GM19239 (cell line): Measurements from ENCODE around the gene ADAMTS18.
A peak's percentile ranks its signal among the peaks of the same experiment; 100 is the strongest.

Experiments used
- DNase-seq: peaks from one replicate; pipeline ENCODE4 v3.0.0; 2011; ENCODE audit warnings: low spot score; ENCODE audit not compliant: insufficient read length
- FAIRE-seq: peaks from 2 replicates; lab custom pipeline; 2011; peaks lifted over from hg19 to GRCh38; lab: Jason Lieb, UNC

Gene ADAMTS18

DNA sequence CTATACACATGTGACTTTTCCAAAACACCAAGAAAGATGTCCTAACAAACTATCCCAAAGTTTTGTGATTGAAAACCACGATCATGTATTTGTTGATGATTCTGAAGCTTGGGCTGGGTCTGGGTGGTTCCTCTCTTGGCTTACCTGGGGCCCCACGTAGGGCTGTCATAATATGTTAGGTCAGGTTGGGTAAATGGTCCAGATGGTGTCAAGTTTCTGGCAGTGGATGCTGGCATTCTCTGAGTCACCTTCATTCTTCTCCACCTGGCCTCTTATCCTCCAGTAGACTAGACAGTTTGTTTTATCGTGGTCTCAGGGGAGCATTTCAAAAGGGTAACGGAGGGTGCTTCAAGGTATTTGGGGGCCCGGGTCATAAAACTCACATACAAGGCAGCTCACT lies 196.2 kb downstream of the ADAMTS18 start:
- DNase-seq (no peak), FAIRE-seq (no peak)

DNA sequence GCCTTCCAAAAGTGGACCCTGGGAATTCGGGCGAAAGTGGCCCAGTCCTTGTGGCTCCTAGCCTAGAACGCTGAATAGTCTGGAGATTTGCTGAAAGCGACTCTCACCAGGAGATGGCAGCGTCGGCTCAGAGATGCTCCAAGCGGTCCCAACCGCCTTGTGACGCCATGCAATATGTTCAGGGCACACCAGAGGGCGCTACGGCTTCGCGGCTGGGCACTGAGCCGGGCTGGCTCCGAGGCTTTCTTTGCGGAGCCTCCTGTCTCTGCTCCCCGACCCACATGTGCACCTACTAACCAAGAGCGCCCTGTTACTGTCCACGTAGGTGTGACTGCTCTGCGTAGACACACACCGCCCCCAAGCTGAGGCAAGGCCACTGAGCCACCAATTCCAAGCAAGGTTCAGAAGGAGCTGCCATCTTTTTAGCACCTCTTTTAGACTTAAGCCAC lies 198.7 kb downstream of the ADAMTS18 start:
- DNase-seq (peak; percentile 72), FAIRE-seq (peak; percentile 75)

DNA sequence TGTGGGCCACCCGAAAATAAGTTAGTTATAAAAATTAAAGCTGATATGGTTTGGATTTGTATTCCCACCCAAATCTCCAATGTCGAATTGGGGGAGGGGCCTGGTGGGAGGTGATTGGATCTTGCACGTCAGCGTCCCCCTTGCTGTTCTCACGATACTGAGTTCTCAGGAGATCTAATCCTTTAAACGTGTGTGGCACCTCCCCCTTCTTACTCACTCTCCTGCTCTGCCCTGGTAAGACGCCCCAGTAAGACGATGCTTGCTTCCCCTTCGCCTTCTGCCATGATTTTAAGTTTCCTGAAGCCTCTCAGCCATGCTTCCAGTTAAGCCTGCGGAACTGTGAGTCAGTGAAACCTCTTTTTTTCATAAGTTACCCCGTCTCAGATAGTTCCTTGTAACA lies 200.2 kb downstream of the ADAMTS18 start:
- no peak for FAIRE-seq

DNA sequence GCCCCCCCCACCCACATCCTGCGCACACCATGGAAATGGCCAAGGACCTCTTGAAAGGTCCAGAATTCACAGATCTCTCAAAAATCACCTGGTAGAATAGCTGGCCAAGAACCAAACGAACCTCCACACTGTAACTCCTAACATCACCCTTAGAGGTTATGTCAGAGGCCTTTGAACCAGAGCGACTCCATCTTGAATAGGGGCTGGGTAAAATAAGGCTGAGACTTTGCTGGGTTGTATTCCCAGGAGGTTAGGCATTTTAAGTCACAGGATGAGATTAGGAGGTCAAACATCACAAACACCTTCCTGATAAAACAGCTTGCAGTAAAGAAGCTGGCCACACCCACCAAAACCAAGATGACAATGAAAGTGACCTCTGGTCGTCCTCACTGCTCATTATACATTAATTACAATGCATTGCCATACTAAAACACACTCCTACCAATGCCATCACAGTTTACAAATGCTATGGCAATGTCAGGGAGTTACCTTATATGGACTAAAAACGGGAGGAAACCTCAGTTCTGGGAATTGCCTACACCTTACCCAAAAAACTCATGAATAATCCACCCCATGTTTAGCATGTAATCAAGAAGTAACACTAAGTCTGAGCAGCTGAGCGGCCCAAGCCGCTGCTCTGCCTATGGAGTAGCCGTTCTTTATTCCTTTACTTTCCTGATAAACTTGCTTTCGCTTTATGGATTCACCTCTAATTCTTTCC lies 200.9 kb downstream of the ADAMTS18 start:
- FAIRE-seq (no peak), DNase-seq (no peak)

More for the DNA sequence above, 200.2 kb downstream of the ADAMTS18 start:
- no peak for DNase-seq
